ENCODE measurements around the gene TRMT10A. TPM values are rescaled to one million over a fixed set of nuclear protein-coding genes. Genes with fewer than 3 reads are reported as not detected.
A peak's percentile ranks its signal among the peaks of the same experiment; 100 is the strongest.

TRMT10A gene
- total and polyA plus RNA-seq, 2 of the 13 experiments (the other 11 are each of a cell fraction or from before 2014, with no cell fraction given) = 3.9 to 12.6 TPM

- TF ChIP-seq ZNF704 (CRISPR knock-in tag; IDR thresholded peaks at IDR 0.05; ENCODE audit: borderline replicate concordance) (no peak), POLR2AphosphoS5 (IDR thresholded peaks at IDR 0.05; ENCODE audit: low read depth, low read length) (no peak), ZNF543 (CRISPR knock-in tag; IDR thresholded peaks at IDR 0.05) (no peak), ARNT (IDR thresholded peaks at IDR 0.05) (no peak), TCF7 (IDR thresholded peaks at IDR 0.05; ENCODE audit: low read depth) (0 out of 2 replicates have a peak, but pooled peaks have one; percentile 13), ZNF180 (CRISPR knock-in tag; IDR thresholded peaks at IDR 0.05; ENCODE audit: borderline replicate concordance, low read depth) (no peak), HNRNPL (IDR thresholded peaks at IDR 0.05; ENCODE audit: low read depth, low read length) (no peak), FOXP1 (IDR thresholded peaks at IDR 0.05) (0 out of 2 replicates have a peak, but pooled peaks have one; percentile 18), FOXP1 (CRISPR knock-in tag; IDR thresholded peaks at IDR 0.05) (peak; percentile 19; the same call in 1 of the 2 replicates), PBX2 (CRISPR knock-in tag; IDR thresholded peaks at IDR 0.05) (no peak), ZMYM3 (CRISPR knock-in tag; IDR thresholded peaks at IDR 0.05) (no peak), PAF1 (CRISPR knock-in tag; IDR thresholded peaks at IDR 0.05) (no peak), TBP (CRISPR knock-in tag; IDR thresholded peaks at IDR 0.05) (no peak), ZBTB34 (CRISPR knock-in tag; IDR thresholded peaks at IDR 0.05) (no peak), ZBTB39 (CRISPR knock-in tag; IDR thresholded peaks at IDR 0.05) (no peak), ONECUT2 (CRISPR knock-in tag; IDR thresholded peaks at IDR 0.05) (no peak), HOXA9 (CRISPR knock-in tag; IDR thresholded peaks at IDR 0.05; ENCODE audit: borderline replicate concordance) (no peak), TFDP1 (CRISPR knock-in tag; IDR thresholded peaks at IDR 0.05; ENCODE audit: borderline replicate concordance) (no peak), HNF4G (IDR thresholded peaks at IDR 0.05; ENCODE audit: borderline replicate concordance, low read depth, low read length) (peak; percentile 32; the same call in 1 of the 2 replicates), HNF4G (CRISPR knock-in tag; IDR thresholded peaks at IDR 0.05; ENCODE audit: borderline replicate concordance, low read depth) (no peak), NR2F1 (CRISPR knock-in tag; IDR thresholded peaks at IDR 0.05) (0 out of 4 replicates have a peak, but pooled peaks of 1 of the 2 experiments have one; percentile 32), IRF1 (CRISPR knock-in tag; IDR thresholded peaks at IDR 0.05; ENCODE audit: low read depth) (no peak), SMAD9 (CRISPR knock-in tag; IDR thresholded peaks at IDR 0.05) (no peak), ETV6 (CRISPR knock-in tag; conservative IDR thresholded peaks at IDR 0.05) (no peak)
Observed at GRCh38 chr4:99536848-99537247, 27.0 kb downstream of the TRMT10A start (continued).

Data from HepG2 (cell line).